Measurements from ENCODE around the gene NTNG1. TPM values are rescaled to one million over a fixed set of nuclear protein-coding genes. Genes with fewer than 3 reads are reported as not detected.

Gene NTNG1
- total and polyA plus RNA-seq, 2 of the 8 experiments (the other 6 are each of a cell fraction or from before 2014, with no cell fraction given): 1.2 to 4.1 TPM

DNA sequence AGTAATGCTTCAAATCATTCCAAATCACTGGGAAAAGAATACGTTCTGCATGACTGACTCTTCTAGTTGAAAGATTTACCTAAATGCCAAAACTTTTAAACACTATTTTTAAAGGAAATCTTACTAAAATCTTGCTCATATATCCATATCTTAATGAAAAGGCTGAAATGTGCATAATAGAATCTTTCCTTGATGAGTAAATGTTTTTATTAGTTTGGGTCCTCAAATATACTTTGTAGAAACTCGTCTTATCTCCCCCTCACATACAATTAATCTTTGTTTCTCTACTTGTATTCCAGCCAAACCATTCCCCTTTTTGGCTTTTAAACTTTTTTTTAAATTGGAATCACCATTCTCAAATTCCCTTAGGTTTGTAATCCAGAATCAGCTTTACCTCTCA, 110.2 kb downstream of the NTNG1 start (continued):
- TF ChIP-seq, protein P1, sequence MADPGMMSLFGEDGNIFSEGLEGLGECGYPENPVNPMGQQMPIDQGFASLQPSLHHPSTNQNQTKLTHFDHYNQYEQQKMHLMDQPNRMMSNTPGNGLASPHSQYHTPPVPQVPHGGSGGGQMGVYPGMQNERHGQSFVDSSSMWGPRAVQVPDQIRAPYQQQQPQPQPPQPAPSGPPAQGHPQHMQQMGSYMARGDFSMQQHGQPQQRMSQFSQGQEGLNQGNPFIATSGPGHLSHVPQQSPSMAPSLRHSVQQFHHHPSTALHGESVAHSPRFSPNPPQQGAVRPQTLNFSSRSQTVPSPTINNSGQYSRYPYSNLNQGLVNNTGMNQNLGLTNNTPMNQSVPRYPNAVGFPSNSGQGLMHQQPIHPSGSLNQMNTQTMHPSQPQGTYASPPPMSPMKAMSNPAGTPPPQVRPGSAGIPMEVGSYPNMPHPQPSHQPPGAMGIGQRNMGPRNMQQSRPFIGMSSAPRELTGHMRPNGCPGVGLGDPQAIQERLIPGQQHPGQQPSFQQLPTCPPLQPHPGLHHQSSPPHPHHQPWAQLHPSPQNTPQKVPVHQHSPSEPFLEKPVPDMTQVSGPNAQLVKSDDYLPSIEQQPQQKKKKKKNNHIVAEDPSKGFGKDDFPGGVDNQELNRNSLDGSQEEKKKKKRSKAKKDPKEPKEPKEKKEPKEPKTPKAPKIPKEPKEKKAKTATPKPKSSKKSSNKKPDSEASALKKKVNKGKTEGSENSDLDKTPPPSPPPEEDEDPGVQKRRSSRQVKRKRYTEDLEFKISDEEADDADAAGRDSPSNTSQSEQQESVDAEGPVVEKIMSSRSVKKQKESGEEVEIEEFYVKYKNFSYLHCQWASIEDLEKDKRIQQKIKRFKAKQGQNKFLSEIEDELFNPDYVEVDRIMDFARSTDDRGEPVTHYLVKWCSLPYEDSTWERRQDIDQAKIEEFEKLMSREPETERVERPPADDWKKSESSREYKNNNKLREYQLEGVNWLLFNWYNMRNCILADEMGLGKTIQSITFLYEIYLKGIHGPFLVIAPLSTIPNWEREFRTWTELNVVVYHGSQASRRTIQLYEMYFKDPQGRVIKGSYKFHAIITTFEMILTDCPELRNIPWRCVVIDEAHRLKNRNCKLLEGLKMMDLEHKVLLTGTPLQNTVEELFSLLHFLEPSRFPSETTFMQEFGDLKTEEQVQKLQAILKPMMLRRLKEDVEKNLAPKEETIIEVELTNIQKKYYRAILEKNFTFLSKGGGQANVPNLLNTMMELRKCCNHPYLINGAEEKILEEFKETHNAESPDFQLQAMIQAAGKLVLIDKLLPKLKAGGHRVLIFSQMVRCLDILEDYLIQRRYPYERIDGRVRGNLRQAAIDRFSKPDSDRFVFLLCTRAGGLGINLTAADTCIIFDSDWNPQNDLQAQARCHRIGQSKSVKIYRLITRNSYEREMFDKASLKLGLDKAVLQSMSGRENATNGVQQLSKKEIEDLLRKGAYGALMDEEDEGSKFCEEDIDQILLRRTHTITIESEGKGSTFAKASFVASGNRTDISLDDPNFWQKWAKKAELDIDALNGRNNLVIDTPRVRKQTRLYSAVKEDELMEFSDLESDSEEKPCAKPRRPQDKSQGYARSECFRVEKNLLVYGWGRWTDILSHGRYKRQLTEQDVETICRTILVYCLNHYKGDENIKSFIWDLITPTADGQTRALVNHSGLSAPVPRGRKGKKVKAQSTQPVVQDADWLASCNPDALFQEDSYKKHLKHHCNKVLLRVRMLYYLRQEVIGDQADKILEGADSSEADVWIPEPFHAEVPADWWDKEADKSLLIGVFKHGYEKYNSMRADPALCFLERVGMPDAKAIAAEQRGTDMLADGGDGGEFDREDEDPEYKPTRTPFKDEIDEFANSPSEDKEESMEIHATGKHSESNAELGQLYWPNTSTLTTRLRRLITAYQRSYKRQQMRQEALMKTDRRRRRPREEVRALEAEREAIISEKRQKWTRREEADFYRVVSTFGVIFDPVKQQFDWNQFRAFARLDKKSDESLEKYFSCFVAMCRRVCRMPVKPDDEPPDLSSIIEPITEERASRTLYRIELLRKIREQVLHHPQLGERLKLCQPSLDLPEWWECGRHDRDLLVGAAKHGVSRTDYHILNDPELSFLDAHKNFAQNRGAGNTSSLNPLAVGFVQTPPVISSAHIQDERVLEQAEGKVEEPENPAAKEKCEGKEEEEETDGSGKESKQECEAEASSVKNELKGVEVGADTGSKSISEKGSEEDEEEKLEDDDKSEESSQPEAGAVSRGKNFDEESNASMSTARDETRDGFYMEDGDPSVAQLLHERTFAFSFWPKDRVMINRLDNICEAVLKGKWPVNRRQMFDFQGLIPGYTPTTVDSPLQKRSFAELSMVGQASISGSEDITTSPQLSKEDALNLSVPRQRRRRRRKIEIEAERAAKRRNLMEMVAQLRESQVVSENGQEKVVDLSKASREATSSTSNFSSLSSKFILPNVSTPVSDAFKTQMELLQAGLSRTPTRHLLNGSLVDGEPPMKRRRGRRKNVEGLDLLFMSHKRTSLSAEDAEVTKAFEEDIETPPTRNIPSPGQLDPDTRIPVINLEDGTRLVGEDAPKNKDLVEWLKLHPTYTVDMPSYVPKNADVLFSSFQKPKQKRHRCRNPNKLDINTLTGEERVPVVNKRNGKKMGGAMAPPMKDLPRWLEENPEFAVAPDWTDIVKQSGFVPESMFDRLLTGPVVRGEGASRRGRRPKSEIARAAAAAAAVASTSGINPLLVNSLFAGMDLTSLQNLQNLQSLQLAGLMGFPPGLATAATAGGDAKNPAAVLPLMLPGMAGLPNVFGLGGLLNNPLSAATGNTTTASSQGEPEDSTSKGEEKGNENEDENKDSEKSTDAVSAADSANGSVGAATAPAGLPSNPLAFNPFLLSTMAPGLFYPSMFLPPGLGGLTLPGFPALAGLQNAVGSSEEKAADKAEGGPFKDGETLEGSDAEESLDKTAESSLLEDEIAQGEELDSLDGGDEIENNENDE (IDR thresholded peaks at IDR 0.05; ENCODE audit: insufficient replicate concordance, low read length): no peak
- TF ChIP-seq BCL11A (IDR thresholded peaks at IDR 0.05; ENCODE audit: low read depth in 2 of 2, low read length in 2 of 2): no peak
- TF ChIP-seq NRF1 (IDR thresholded peaks at IDR 0.05; ENCODE audit: low read depth, low read length): no peak
- no peak for TF ChIP-seq EZH2 (IDR thresholded peaks at IDR 0.05; ENCODE audit: low read depth, low read length, severe bottlenecking)
- TF ChIP-seq CTBP2 (IDR thresholded peaks at IDR 0.05; ENCODE audit: borderline replicate concordance, insufficient read depth, insufficient read length, low read length): no peak
